Hypothalamus (tissue), 51 donors: ENCODE results near the gene PLOD1.
"Not testable (repeated sequence)": the region's sequence is repeated elsewhere in the genome, so short reads cannot be mapped to it uniquely, and the experiment has no call there.

Experiments used
- DNase-seq, 51 donors: peaks; one replicate each; lab custom pipeline; 2025; lab: John Stamatoyannopoulos, UW

PLOD1 gene

GRCh38 chr1:12001249-12001917 lies 66.9 kb downstream of the PLOD1 start:
- peak in 8 of 51 donors; percentile 3 to 44 (median 18) for DNase-seq

- peak in 1 of 51 donors; percentile 39 for DNase-seq
Measured at GRCh38 chr1:12001996-12002493, 67.5 kb downstream of the PLOD1 start.

- no peak for DNase-seq
Measured at GRCh38 chr1:12003762-12004161, 69.2 kb downstream of the PLOD1 start.

- DNase-seq: no peak
Measured at GRCh38 chr1:12005488-12006166, 71.1 kb downstream of the PLOD1 start.

- peak in 2 of 51 donors; percentile 22 to 23 for DNase-seq
Measured at GRCh38 chr1:12006167-12006921, 71.8 kb downstream of the PLOD1 start.

GRCh38 chr1:12007204-12007603 lies 72.7 kb downstream of the PLOD1 start:
- DNase-seq: no peak

- DNase-seq: not testable (repeated sequence)
Measured at GRCh38 chr1:12008355-12008754, 73.8 kb downstream of the PLOD1 start.

GRCh38 chr1:12009318-12009947 lies 74.9 kb downstream of the PLOD1 start:
- peak in 1 of 51 donors; percentile 3 for DNase-seq

- DNase-seq: no peak
Measured at GRCh38 chr1:12010746-12011570, 76.4 kb downstream of the PLOD1 start.

GRCh38 chr1:12011998-12012397 lies 77.5 kb downstream of the PLOD1 start:
- no peak for DNase-seq

GRCh38 chr1:12012560-12013316 lies 78.2 kb downstream of the PLOD1 start:
- no peak for DNase-seq

GRCh38 chr1:12014141-12014991 lies 79.8 kb downstream of the PLOD1 start:
- no peak for DNase-seq

- no peak for DNase-seq
Measured at GRCh38 chr1:12015001-12015491, 80.5 kb downstream of the PLOD1 start.

GRCh38 chr1:12015499-12015898 lies 81.0 kb downstream of the PLOD1 start:
- DNase-seq: no peak

- DNase-seq: no peak
Measured at GRCh38 chr1:12016182-12016581, 81.7 kb downstream of the PLOD1 start.

GRCh38 chr1:12019858-12020509 lies 85.5 kb downstream of the PLOD1 start:
- DNase-seq: peak in 3 of 51 donors; percentile 18 to 37 (median 28)

GRCh38 chr1:12021616-12022015 lies 87.1 kb downstream of the PLOD1 start:
- DNase-seq: no peak

- DNase-seq: no peak
Measured at GRCh38 chr1:12022036-12022435, 87.5 kb downstream of the PLOD1 start.
